Bronchial epithelial cell (primary cell): ENCODE results near the gene NOP10. TPM values are rescaled to one million over a fixed set of nuclear protein-coding genes. Genes with fewer than 3 reads are reported as not detected.

ENCODE experiments used
- DNase-seq: peaks from one replicate; pipeline ENCODE4 v3.0.0-alpha.2; 2010; ENCODE audit warnings: low read depth
- FAIRE-seq: peaks from 2 replicates; lab custom pipeline; 2011; peaks lifted over from hg19 to GRCh38; lab: Jason Lieb, UNC
- H3K27me3 ChIP-seq: 2 replicates; pipeline ENCODE4 v1.5.1; 2011; ENCODE audit warnings: low read length; ENCODE audit not compliant: control insufficient read depth, insufficient read depth
- H3K36me3 ChIP-seq: 2 replicates; pipeline ENCODE4 v1.5.1; 2011; ENCODE audit warnings: low read length; ENCODE audit not compliant: control insufficient read depth, insufficient read depth
- H3K4me3 ChIP-seq: 2 replicates; pipeline ENCODE4 v1.5.1; 2011; ENCODE audit warnings: mild to moderate bottlenecking, low read depth, low read length, control low read depth
- total RNA-seq: library from RNA; depleted of rRNA; stranded (reverse); fragments of >200 nt; gene quantifications from 2 replicates; pipeline ENCODE4 v1.2.1, GENCODE V29; 2014
- TF ChIP-seq, protein P1 (sequence below): IDR thresholded peaks from 2 replicates; pipeline ENCODE4 v1.5.1; 2011; ENCODE audit warnings: mild to moderate bottlenecking, moderate library complexity, low read length, control low read depth, inconsistent platforms; ENCODE audit not compliant: insufficient read depth, severe bottlenecking

Gene NOP10
- total RNA-seq, 1 donor from 2014 or later, result 187 TPM

DNA sequence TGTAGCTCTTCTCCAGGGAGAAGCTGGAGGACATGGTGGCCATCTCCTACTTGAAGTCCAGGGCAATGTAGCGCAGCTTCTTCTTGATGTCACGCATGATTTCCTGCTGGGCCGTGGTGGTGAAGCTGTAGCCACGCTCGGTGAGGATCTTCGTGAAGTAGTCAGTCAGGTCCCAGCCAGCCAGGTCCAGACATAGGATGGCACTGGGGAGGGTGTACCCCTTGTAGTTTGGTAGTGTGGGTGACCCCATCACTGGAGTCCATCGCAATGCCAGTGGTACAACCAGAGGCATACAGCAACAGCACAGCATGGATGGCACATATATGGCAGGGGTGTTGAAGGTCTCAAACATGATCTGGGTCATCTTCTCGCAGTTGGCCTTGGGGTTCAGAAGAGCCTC lies 31.0 kb upstream of the NOP10 start:
- FAIRE-seq (peak; percentile 23), DNase-seq (no peak)
- Histone ChIP-seq H3K4me3 (no peak overlapping the region), H3K27me3 (no peaks in the 10 kb centered on the region), H3K36me3 (no peaks in the 10 kb centered on the region)
- TF ChIP-seq, protein P1, sequence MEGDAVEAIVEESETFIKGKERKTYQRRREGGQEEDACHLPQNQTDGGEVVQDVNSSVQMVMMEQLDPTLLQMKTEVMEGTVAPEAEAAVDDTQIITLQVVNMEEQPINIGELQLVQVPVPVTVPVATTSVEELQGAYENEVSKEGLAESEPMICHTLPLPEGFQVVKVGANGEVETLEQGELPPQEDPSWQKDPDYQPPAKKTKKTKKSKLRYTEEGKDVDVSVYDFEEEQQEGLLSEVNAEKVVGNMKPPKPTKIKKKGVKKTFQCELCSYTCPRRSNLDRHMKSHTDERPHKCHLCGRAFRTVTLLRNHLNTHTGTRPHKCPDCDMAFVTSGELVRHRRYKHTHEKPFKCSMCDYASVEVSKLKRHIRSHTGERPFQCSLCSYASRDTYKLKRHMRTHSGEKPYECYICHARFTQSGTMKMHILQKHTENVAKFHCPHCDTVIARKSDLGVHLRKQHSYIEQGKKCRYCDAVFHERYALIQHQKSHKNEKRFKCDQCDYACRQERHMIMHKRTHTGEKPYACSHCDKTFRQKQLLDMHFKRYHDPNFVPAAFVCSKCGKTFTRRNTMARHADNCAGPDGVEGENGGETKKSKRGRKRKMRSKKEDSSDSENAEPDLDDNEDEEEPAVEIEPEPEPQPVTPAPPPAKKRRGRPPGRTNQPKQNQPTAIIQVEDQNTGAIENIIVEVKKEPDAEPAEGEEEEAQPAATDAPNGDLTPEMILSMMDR, result no peak

DNA sequence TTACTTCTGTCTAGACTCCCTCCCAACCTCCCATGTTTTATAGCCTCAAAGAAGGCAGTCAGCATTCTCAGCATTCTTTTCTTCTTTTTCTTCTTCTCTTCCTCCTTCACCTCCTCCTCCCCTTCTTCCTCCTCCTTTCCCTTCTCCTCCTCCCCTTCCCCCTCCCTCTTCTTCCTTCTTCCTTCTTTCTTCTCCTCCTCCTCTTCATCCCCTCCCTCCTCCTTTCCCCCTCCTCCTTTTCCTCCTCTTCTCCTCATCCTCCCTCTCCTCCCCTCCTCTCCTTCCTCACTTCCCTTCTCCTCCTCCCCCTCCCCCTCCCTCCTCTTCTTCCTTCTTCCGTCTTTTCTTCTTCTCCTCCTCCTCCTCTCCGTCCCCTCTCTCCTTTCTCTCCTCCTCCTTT lies 27.7 kb upstream of the NOP10 start:
- TF ChIP-seq, protein P1, result no peak
- H3K4me3 ChIP-seq, result no peak overlapping the region
- DNase-seq (no peak), FAIRE-seq (no peak)
- no peaks in the 10 kb centered on the region for H3K27me3 ChIP-seq
- H3K36me3 ChIP-seq, result no peaks in the 10 kb centered on the region

GRCh38 chr15:34370129-34370528 lies 27.2 kb upstream of the NOP10 start:
- no peak overlapping the region for H3K4me3 ChIP-seq
- H3K27me3 ChIP-seq, result no peaks in the 10 kb centered on the region
- no peak for FAIRE-seq
- H3K36me3 ChIP-seq, result no peaks in the 10 kb centered on the region
- DNase-seq, result no peak
- TF ChIP-seq, protein P1, result no peak

GRCh38 chr15:34367101-34368081 lies 24.5 kb upstream of the NOP10 start, which contains the start of gene LPCAT4:
TSS of gene LPCAT4 (minus strand) at chr15:34367196. CDS start at chr15:34367100, 96 bp downstream.
- H3K36me3 ChIP-seq, result peaks cover 2% of the 10 kb centered on the region
- DNase-seq (peak; percentile 72), FAIRE-seq (no peak)
- no peaks in the 10 kb centered on the region for H3K27me3 ChIP-seq
- TF ChIP-seq, protein P1, result peak; percentile 95
- H3K4me3 ChIP-seq, result peak within 1 kb of the TSS; percentile 85

- TF ChIP-seq, protein P1, result no peak
- Histone ChIP-seq H3K27me3 (no peaks in the 10 kb centered on the region), H3K4me3 (peak overlapping the region; percentile 85), H3K36me3 (peaks cover 4% of the 10 kb centered on the region)
- DNase-seq, result peak; percentile 62
- no peak for FAIRE-seq
Observed at GRCh38 chr15:34366271-34367065, 23.5 kb upstream of the NOP10 start.
